ENCODE measurements around the gene PTGER3. TPM values are rescaled to one million over a fixed set of nuclear protein-coding genes. Genes with fewer than 3 reads are reported as not detected.
"Not testable (repeated sequence)": the region's sequence is repeated elsewhere in the genome, so short reads cannot be mapped to it uniquely, and the experiment has no call there.

The PTGER3 gene
- total RNA-seq, 4 donors from 2014 or later: 51.1 to 217 (median 119) TPM

DNA sequence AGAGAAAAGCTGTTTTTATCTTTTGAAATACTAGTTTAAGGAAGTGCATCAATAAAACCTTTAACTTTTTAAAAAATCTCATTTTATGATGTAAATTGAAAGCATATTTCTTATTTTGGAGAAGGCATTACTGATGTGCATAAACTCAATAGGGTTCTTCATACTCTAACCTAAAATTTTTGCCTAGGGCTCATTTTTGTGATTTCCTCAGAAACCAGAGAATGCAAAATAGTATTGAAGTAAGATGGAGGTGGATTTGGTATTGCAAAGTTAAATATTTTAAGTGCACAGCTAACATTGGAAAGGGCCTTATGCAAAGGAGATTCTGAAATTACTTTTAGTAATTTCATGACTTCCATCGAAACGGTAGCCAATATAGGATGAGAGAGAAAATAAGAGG lies 101.9 kb downstream of the PTGER3 start:
- Histone ChIP-seq H3K4me1 (peaks cover 0 to 5% of the 10 kb centered on the region in 2 donors), H3K4me3 (no peak overlapping the region), H3K27ac (peak overlapping the region; percentile 52 to 79), H3K9me3 (no peaks in the 10 kb centered on the region), H3K27me3 (no peaks in the 10 kb centered on the region), H3K36me3 (no peaks in the 10 kb centered on the region)
- no peak for DNase-seq
- TF ChIP-seq, protein P1, sequence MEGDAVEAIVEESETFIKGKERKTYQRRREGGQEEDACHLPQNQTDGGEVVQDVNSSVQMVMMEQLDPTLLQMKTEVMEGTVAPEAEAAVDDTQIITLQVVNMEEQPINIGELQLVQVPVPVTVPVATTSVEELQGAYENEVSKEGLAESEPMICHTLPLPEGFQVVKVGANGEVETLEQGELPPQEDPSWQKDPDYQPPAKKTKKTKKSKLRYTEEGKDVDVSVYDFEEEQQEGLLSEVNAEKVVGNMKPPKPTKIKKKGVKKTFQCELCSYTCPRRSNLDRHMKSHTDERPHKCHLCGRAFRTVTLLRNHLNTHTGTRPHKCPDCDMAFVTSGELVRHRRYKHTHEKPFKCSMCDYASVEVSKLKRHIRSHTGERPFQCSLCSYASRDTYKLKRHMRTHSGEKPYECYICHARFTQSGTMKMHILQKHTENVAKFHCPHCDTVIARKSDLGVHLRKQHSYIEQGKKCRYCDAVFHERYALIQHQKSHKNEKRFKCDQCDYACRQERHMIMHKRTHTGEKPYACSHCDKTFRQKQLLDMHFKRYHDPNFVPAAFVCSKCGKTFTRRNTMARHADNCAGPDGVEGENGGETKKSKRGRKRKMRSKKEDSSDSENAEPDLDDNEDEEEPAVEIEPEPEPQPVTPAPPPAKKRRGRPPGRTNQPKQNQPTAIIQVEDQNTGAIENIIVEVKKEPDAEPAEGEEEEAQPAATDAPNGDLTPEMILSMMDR (IDR thresholded peaks at IDR 0.05): no peak
- TF ChIP-seq POLR2A (IDR thresholded peaks at IDR 0.05): no peak
- intact Hi-C loops (cut with DNase I; ENCODE audit: low total_unique reads): no loop called here

DNA sequence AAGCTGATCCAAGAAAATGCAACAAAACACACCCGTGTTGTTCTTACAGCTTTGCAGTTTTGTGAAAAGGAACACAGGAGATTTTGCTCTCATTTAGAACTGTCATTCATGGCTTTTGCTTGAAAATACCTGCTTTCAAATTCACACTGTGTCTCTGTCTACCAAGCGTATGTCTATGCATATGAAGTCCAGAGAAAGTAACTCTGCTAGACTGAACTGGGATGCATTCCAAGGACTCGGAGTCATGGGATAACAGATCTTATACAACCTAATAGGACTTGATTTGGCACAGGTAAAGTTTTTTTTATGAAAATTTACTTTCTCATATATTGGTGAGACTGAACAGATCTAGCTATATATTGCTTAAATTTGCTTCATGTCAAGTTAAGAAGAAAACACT lies 102.4 kb downstream of the PTGER3 start:
- no peak for TF ChIP-seq POLR2A (IDR thresholded peaks at IDR 0.05)
- TF ChIP-seq, protein P1 (IDR thresholded peaks at IDR 0.05): no peak
- peaks cover 0 to 5% of the 10 kb centered on the region in 2 donors for H3K4me1 ChIP-seq
- H3K9me3 ChIP-seq: no peaks in the 10 kb centered on the region
- peak in 1 of 2 donors; percentile 62 for DNase-seq
- H3K27me3 ChIP-seq: no peaks in the 10 kb centered on the region
- no peaks in the 10 kb centered on the region for H3K36me3 ChIP-seq
- H3K4me3 ChIP-seq: no peak overlapping the region
- intact Hi-C loops (cut with DNase I; ENCODE audit: low total_unique reads): no loop called here
- H3K27ac ChIP-seq: peak overlapping the region; percentile 52 to 79

DNA sequence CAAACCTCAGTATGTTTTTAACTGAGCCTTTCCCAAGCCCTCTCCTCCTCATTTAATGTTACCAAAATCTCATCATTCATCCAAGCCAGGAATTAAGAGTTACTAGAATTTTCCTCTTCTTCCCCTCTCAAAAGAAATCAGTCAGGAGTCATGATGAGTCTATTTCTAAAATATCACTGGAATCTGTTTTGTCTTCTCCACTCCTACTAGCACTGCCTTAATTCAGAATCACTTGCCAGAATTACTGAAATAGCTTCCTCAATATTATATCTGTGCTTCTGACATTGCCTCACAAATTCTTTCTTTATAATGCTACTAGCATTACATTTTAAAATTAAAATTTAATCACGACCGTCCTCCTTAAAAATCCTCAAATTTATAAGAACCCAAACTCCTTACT lies 106.1 kb downstream of the PTGER3 start:
- no peak overlapping the region for H3K4me3 ChIP-seq
- H3K9me3 ChIP-seq: no peaks in the 10 kb centered on the region
- H3K27me3 ChIP-seq: no peaks in the 10 kb centered on the region
- intact Hi-C loops (cut with DNase I; ENCODE audit: low total_unique reads): no loop called here
- H3K36me3 ChIP-seq: no peaks in the 10 kb centered on the region
- H3K4me1 ChIP-seq: peaks cover 0 to 4% of the 10 kb centered on the region in 2 donors
- no peak for DNase-seq
- H3K27ac ChIP-seq: peak overlapping the region; percentile 47 to 79
- TF ChIP-seq, protein P1 (IDR thresholded peaks at IDR 0.05): no peak
- TF ChIP-seq POLR2A (IDR thresholded peaks at IDR 0.05): no peak

DNA sequence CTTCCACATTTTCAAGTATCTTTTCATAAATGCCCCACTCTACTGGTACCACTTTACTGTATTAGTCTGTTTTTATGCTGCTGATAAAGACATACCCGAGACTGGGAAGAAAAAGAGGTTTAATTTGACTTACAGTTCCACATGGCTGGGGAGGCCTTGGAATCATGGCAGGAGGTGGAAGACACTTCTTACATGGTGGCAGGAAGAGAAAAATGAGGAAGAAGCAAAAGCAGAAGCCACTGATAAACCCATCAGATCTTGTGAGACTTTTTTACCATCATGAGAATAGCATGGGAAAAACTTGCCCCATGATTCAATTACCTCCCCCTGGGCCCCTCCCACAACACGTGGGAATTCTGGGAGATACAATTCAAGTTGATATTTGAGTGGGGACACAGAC lies 107.2 kb downstream of the PTGER3 start:
- H3K36me3 ChIP-seq; intact Hi-C loops (cut with DNase I; ENCODE audit: low total_unique reads); H3K4me3 ChIP-seq; H3K9me3 ChIP-seq; H3K4me1 ChIP-seq; H3K27me3 ChIP-seq; DNase-seq: not testable (repeated sequence)
- peak overlapping the region in 1 of 2 donors; percentile 79 for H3K27ac ChIP-seq

DNA sequence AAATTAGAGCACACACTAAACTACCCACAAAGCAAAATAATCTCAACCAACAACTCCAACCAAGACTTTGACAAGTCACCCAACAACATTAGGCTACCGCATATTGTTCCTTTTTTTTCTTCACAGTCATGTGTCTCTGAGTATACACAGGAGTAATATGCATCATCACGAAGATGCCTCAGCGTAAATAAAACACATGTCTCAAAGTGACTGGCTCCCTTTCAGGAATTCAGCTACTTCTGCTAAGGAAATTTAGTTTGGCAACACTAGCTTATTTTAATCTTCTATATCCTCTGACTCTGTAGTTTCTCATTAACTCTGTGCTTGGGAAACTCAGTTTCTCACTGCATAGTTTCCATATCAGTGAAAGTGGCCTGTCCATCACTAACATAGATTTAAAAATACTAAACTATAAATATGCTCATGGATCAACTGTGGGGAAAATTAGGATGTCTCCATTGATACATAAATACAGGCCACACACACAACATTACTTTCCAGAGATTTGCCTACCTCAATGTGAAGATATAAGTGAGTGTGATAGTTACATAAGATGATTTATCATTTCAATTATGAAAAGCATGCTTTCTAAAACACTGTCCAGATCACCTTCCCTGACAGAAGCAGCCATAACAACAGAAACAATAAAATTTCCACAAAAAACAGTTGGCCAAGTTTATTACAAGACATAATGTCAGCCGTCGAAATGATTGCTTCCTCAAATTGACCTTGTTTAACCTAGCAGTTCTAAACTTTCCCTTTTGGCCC lies 113.2 kb downstream of the PTGER3 start:
- Histone ChIP-seq H3K27ac (peak overlapping the region; percentile 54 to 72), H3K4me3 (no peak overlapping the region), H3K4me1 (peaks cover 0 to 4% of the 10 kb centered on the region in 2 donors), H3K36me3 (no peaks in the 10 kb centered on the region), H3K9me3 (no peaks in the 10 kb centered on the region), H3K27me3 (no peaks in the 10 kb centered on the region)
- intact Hi-C loops (cut with DNase I; ENCODE audit: low total_unique reads): no loop called here
- DNase-seq: no peak
- TF ChIP-seq POLR2A (IDR thresholded peaks at IDR 0.05): no peak
- TF ChIP-seq, protein P1 (IDR thresholded peaks at IDR 0.05): no peak
